AG04449 (cell line): Measurements from ENCODE around the gene MBNL1.

Experiments used
- CTCF ChIA-PET: fragments of 350-600 bp; formaldehyde crosslinking; extraction: SDS; loops from one replicate; lab custom pipeline; 2021; ENCODE audit warnings: antibody characterized with exemption; lab: Yijun Ruan, JAX
- POLR2A ChIA-PET: fragments of 400-600, 350-600 bp; formaldehyde crosslinking; extraction: SDS; loops from one replicate; lab custom pipeline; 2020; ENCODE audit warnings: antibody characterized with exemption, inconsistent platforms; lab: Yijun Ruan, JAX
- DNase-seq: peaks from one replicate; pipeline ENCODE4 v3.0.0-alpha.2; 2010; ENCODE audit warnings: low read depth, low spot score
- H3K4me3 ChIP-seq: 2 replicates; pipeline ENCODE4 v1.5.1; 2011; ENCODE audit warnings: low read depth, mild to moderate bottlenecking, control low read depth, low read length
- TF ChIP-seq, protein P1 (sequence below): IDR thresholded peaks from one replicate; pipeline ENCODE4 v1.5.1; 2011; ENCODE audit warnings: mild to moderate bottlenecking, moderate library complexity, low read length, control low read depth, inconsistent platforms; ENCODE audit not compliant: insufficient read depth; ENCODE audit errors: missing control alignments

MBNL1 gene

DNA sequence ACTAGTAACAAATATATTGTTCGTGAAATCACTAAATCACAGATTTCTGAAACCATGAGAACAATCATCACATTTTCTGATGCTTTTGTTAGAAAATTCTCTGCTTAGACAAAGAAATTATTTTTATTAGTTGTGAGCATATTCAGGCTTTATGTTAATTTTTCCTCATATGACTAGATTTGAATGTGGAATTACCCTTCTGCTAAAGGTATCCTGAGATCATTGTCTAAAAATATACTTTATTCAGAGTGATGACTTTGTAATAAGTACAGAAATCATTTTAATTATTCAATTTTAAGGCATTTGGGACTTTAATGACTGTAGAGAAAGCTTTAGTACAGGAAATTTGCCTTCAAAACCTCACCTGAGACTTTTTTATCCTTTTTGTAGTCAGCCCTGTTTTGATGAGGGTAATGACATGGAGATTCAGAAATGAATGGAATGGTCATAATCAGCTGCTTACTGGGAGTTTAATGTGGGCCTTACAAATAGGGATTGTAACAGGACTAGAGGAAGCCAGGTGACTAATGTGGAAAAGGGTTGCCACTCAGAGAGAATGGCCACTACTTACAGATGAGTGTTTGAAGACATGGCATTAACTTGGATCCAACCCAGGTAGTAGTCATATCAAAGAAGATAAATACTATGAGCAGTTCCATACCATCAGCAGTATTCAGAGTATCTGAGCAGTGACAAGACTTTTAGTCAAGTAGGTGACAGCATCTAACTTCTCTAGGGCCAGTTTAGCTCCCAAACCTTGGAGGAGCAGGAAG lies 148.3 kb downstream of the MBNL1 start:
- ChIA-PET POLR2A (no interaction called here), CTCF (interaction anchor here (1.7 kb wide), 1 partner anchor 26 kb away, joined by 4 read pairs; no protein-coding TSS in a partner anchor)
- H3K4me3 ChIP-seq: no peak overlapping the region
- TF ChIP-seq, protein P1, sequence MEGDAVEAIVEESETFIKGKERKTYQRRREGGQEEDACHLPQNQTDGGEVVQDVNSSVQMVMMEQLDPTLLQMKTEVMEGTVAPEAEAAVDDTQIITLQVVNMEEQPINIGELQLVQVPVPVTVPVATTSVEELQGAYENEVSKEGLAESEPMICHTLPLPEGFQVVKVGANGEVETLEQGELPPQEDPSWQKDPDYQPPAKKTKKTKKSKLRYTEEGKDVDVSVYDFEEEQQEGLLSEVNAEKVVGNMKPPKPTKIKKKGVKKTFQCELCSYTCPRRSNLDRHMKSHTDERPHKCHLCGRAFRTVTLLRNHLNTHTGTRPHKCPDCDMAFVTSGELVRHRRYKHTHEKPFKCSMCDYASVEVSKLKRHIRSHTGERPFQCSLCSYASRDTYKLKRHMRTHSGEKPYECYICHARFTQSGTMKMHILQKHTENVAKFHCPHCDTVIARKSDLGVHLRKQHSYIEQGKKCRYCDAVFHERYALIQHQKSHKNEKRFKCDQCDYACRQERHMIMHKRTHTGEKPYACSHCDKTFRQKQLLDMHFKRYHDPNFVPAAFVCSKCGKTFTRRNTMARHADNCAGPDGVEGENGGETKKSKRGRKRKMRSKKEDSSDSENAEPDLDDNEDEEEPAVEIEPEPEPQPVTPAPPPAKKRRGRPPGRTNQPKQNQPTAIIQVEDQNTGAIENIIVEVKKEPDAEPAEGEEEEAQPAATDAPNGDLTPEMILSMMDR: no peak
- no peak for DNase-seq

DNA sequence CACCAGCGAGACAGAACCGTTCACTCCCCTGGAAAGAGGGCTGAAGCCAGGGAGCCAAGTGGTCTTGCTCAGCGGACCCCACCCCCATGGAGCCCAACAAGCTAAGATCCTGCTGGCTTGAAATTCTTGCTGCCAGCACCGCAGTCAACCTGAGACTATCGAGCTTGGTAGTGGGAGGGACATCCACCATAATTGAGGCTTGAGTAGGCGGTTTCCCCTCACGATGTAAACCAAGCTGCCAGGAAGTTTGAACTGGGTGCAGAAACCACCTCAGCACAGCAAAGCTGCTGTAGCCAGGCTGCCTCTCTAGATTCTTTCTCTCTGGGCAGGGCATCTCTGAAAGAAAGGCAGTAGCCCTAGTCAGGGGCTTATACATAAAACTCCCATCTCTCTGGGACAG lies 151.0 kb downstream of the MBNL1 start:
- POLR2A ChIA-PET: no interaction called here
- TF ChIP-seq, protein P1: no peak
- no peak for DNase-seq
- no peak overlapping the region for H3K4me3 ChIP-seq
- CTCF ChIA-PET: no interaction called here

DNA sequence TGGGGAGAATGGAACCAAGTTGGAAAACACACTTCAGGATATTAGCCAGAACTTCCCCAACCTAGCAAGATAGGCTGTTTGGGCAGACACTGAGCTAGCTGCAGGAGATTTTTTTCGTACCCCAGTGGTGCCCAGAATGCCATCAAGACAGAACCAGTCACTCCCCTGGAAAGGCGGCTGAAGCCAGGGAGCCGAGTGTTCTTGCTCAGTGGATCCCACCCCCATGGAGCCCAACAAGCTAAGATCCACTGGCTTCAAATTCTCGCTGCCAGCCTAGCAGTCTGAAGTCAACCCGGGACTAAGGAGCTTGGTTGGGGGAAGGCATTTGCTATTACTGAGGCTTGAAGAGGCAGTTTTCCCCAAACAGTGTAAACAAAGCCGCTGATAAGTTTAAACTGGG lies 152.4 kb downstream of the MBNL1 start:
- CTCF ChIA-PET: no interaction called here

DNA sequence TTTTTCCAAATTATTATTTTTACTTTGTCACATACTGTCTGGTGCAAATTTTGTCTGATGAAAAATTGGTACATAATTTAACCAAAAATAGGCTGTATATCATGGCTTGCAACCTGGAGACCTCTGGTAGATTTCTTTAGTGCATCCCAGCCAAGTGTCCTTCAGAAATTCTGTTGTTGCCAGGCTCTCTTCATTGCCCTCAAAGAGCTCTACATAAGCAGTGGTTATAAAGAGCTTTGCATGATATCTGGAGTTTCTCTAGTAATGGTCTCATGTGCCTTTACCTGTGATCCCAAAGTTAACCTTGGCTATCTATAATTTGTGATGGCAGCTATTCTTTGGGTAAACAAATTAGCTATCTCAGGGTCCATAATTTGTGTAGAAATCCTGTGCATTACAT lies 157.7 kb downstream of the MBNL1 start:
- ChIA-PET CTCF (no interaction called here), POLR2A (no interaction called here)
- no peak for DNase-seq
- no peak overlapping the region for H3K4me3 ChIP-seq
- TF ChIP-seq, protein P1: no peak

More for the DNA sequence above, 152.4 kb downstream of the MBNL1 start:
- H3K4me3 ChIP-seq: no peak overlapping the region
- TF ChIP-seq, protein P1: no peak
- DNase-seq: no peak
- POLR2A ChIA-PET: no interaction called here

DNA sequence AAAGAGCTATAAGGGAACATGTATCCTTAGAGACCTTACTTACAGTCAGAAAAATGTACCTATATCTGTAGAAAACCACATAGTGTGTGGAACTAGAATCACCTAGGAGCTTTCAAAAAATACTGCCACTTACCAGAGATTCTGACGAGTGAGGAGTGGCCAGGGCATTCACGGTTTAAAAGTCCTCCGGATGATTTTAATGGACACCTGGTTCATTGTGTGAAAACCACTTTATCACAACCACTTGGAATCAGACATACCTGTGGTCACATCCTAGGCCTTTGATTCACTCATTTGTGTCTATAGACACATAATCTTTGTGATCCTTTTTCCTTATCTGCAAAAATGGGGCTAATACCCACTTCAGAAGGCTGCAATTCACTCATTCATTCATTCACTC lies 159.8 kb downstream of the MBNL1 start:
- DNase-seq: no peak
- POLR2A ChIA-PET: no interaction called here
- H3K4me3 ChIP-seq: no peak overlapping the region
- CTCF ChIA-PET: no interaction called here
- TF ChIP-seq, protein P1: no peak

DNA sequence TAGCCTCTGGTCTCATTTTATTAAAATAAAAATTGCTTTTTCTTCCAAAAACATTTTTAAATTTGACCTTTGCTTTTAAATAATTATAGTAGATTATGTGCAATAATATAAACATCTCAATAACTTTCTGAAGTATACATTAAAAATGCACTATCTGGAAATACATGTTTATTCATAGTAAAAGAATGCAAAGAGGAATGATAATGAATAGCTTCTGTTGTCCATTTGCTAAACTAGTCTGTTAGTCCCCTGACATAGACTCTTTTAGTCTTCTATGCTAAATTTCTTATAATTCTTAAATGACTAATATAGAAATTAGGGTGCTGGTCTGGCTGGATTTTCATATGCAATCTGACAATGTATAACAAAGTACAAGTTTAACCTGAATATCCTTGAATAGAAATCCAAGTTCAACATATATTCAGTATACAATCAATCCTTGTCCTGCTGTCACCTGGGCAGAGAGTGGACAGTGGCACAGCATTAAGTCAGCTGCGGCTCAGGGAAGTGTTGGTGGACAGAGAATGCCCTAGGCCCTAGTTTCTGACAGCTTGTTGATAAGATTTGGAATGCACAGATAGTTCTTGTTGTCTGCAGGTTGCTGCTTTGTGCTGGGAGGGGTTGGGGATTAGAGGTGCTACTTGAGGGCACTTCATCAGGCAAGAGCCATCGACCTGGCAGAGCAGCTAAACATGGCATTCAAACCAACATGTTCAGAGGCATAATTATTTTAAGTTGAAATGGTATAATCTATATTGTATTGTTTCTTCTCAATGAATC lies 161.7 kb downstream of the MBNL1 start:
- ChIA-PET CTCF (interaction anchor here (1.2 to 1.8 kb wide), 3 partner anchors 14 to 358 kb away, joined by 3 to 6 read pairs (median 3); no protein-coding TSS in a partner anchor), POLR2A (interaction anchor here (1.1 kb wide), 1 partner anchor 28 kb away, joined by 3 read pairs; no protein-coding TSS in a partner anchor)
- DNase-seq: no peak
- TF ChIP-seq, protein P1: no peak
- no peak overlapping the region for H3K4me3 ChIP-seq
